GM18519 (cell line): ENCODE measurements around the gene USP31.

ENCODE experiments used
- ATAC-seq: cut with Tn5 transposase; IDR thresholded peaks from one replicate; pipeline ENCODE4 v1.9.1; 2021; ENCODE audit warnings: mild to moderate bottlenecking, moderate library complexity; ENCODE audit not compliant: unreplicated experiment, low FRiP score

USP31 gene

GRCh38 chr16:23137818-23138217 lies 11.4 kb downstream of the USP31 start:
- ATAC-seq = no peak

DNA sequence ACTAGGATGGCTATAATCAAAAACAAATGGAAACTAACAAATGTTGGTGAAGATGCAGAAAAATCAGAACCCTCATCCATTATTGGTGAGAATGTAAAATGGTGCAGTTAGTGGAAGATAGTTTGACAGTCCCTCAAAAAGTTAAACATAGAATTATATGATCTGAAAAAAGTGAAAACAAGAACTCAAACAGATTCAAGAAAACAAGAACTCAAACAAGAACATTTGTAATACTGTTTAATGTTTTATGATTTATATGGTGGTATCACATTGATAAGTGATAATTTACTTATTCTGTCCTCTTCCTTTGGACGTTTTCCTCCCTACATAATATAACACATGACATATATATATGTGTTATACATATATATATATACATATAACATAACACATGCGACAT lies 12.0 kb downstream of the USP31 start:
- ATAC-seq = no peak

DNA sequence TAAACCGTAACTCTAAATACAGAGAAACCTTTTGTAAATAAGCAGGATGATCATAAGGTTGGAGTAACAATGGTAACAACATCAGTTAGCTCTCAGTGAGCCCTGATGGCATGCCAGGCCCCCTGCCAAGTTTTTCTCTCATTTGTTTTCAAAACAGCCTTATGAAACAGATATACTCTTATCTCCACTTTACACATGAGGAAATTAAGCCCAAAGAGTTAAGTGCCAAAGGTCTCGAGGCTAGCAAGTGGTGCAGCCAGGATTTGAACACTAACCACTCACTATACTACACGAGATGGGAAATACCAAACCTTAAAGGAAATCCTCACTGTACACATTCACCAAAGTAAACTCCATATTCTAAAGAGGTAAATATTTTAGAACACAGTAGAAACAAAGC lies 15.0 kb downstream of the USP31 start:
- ATAC-seq = no peak

DNA sequence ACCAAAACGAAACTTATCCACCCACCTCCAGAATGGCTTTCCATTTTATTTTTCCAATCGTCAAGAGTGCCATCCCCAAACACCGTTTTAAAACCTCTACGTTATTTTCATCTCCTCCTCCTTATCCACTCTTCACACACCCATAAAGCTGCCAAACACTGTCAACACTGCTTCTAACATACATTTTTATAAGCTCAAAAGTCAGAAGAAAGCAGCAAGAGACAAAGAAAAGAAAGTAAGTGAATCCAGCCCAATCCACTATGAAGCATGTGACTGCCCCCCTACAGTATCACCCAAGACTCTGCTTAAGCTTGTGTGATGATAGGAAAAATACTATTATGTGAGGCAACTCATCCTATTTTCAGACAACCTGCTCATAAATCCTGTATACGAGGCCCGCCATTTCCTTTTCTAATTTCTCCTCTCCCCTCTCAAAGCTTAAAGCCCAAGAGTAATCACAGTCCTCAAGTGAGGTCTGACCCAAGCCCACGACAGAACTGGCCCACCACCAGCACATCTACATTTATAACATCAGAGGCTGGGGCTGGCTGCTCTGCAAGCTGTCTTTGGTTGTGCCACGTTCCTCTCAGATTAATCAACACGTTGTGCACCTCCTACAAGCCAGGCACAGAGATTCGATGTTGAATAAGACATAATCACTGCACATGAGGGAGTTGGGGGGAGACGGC lies 16.3 kb downstream of the USP31 start:
- no peak for ATAC-seq

DNA sequence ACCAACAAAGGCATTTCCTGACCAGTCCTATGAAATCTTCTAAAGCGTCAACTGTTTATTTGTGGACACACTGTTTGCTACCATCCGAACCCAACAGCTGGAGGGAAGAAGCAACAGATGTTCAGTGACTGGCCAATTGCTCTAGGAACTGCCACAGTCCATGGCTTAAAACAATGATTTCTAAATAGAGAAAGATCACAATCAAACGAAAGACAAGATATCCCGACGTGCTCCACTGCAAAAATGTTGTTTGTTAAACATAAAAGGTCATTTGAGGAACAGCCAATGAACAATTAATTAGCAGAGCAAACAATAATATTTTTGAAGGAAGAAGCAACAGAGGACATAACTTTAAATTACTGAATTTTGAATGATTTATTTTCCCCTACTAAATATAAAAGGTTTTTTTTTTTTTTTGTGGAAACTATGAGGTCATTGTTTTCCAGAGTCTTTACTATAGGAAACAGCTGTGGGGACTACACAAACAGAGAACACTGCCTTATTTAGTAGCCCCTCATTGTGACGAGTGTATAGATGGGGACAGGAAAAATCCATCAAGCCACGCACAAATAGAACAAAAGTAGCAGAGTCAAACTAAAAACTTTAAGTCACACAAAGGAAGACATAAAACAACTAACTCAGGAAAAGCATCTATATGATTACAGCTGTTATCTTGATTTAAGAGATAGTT lies 17.2 kb downstream of the USP31 start:
- no peak for ATAC-seq

- ATAC-seq = no peak
These were observed 17.8 kb downstream of the USP31 start for GRCh38 chr16:23131436-23131835.

- no peak for ATAC-seq
These were observed 18.2 kb downstream of the USP31 start for GRCh38 chr16:23131036-23131435.

GRCh38 chr16:23129686-23130085 lies 19.6 kb downstream of the USP31 start:
- ATAC-seq = no peak

GRCh38 chr16:23128056-23128455 lies 21.2 kb downstream of the USP31 start:
- ATAC-seq = no peak

DNA sequence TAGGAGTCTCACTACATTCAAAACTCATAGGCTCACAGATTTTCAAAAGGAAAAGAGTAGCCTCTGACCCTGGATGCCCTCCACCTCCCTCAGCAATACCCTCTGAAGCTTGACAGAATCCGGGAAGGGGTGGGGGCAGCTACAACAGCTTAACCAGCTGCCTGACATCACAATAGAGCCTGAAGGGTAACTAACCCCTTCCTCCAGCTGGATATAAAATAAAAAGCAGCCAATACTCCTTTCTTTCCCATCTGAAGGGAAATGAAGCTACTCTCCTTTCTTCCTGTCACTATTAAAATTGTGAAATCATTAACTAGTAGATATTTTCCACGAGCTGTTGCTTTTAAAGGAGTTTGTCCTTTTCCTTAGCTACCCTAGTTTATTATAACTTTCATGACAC lies 24.0 kb downstream of the USP31 start:
- no peak for ATAC-seq

- no peak for ATAC-seq
These were observed 24.9 kb downstream of the USP31 start for GRCh38 chr16:23124315-23124714.

DNA sequence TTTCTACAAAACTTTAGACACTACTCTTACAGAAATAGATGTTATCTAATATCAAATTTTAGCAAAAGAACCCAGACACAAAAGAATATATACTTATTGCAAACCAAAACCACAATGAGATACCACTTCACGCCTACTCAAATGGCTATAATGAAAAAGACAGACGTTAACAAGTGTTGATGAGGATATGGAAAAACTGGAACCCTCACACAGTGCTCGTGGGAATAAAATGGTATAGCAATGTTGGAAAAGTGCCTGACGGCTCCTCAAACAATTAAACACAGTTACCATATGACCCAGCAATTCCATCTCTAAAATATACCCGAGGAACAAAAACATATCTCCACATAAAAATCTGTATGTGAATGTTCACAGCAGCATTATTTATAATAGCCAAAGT lies 27.1 kb downstream of the USP31 start:
- ATAC-seq = no peak

- no peak for ATAC-seq
These were observed 28.2 kb downstream of the USP31 start for GRCh38 chr16:23121024-23121423.

- no peak for ATAC-seq
These were observed 28.7 kb downstream of the USP31 start for GRCh38 chr16:23120562-23120961.

GRCh38 chr16:23119570-23119969 lies 29.7 kb downstream of the USP31 start:
- ATAC-seq = no peak

DNA sequence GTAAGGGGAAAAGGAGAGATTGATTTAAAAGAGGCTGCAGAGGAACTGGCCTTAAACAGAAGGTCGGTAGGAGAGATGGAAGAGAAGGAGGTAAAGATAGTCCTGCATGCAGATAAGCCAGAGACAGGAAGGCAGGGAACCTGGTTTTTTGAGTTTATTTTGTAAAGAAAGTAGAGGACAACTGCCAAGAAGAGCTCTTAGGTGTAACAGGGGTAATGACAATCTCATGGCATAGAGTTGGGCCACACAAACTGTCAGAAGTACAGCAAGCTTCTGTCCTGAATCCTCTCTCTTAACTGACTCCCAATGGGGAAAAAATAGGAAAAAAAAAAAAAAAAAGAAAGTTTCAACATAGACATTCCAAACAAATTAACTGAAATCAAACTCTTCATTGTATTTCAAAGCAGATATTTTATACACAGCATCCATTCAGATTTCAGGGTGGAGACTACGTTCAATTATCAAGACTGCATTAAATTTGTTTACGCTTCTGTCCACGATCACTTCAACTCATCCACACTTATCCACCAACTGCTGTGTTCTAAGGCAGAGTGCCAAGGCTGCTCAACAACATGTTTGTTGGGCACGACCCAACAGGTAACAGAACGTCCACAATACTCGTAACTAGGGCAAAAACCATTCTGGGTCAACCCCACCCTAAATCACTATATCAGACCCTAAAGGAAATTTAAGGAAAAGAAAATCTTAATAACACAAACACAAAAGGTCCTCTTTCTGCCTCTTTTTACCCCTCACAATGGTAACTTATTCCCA lies 34.9 kb downstream of the USP31 start:
- no peak for ATAC-seq

- ATAC-seq = no peak
These were observed 36.1 kb downstream of the USP31 start for GRCh38 chr16:23113185-23113584.

DNA sequence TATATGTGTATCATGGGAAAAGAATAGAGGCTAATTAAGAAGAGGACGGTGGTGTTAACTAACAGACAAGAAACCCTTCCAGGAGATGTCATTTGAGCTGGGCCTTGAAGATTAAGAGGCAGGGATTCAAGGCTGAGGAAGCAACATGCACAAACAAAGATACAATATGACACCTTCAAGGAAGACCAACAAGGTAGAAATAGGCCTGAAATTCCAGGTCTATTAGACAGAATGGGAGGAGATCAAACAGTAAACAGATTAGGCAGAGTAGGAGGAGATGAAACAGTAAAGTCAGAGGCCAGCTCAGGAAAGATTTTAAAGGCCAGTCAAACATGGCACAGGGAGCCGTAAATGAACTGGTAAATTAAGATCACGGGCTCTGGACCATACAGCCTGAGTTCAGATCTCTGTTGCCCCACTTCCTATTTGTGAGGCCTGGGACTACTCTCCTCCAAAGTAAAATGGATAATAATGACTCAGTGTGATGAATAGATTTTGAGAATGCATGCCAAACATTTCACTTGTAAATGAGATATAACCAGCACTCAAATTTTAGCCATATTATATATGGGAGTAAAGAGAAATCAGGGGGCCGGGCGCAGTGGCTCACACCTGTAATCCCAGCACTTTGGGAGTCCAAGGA lies 38.9 kb downstream of the USP31 start:
- ATAC-seq = no peak

- no peak for ATAC-seq
These were observed 41.3 kb downstream of the USP31 start for GRCh38 chr16:23107936-23108335.

GRCh38 chr16:23107117-23107516 lies 42.1 kb downstream of the USP31 start:
- ATAC-seq = no peak

GRCh38 chr16:23105309-23105708 lies 43.9 kb downstream of the USP31 start:
- no peak for ATAC-seq
